ENCODE data around the gene BMAL1.
A peak's percentile ranks its signal among the peaks of the same experiment; 100 is the strongest.
"Not testable (repeated sequence)": the region's sequence is repeated elsewhere in the genome, so short reads cannot be mapped to it uniquely, and the experiment has no call there.

The BMAL1 gene

DNA sequence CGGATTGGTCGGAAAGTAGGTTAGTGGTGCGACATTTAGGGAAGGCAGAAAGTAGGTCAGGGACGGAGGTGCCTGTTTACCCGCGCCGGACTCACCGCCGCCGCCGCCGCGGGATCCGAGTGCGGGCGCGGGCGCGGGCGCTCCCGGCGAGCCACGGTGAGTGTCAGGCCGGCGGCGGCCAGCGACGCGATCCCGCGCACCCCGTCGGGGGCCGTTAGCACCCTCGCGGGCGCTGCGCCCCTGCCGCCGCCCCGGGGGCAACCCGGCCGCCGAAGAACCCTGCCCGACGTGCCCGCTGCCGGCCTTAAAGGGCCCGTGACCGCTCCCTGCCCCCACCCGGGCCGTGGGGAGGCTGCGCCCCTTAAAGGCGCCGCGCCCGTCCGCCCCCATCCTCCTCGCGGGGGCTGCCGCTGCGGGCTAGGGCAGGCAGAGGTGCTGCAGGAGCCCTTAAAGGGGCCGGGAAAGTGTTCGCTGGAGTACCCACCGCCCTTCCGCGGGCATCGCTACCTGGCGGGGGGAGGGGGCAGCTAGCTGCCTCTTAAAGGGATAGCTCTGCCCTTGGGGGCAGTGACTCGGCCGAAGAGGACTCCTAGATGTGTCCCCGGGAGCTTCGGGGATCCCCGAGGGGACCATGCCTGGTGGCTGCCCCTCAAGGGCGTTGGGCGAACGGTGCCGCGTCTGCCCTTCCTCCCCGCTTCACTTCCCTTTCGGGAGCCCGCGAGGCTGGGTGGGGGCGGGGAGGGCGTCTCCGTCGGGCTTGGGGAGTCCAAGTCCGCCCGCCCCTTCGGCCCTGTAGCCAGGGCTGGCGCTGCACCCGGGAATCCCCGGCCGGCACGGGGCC, at the start of gene BMAL1:
TSS of gene BMAL1 (plus strand) at position 23 of the 841 bp plus-strand sequence. CDS start 76,519 bp downstream, outside the sequence.
- peak; percentile 46 for DNase-seq

GRCh38 chr11:13228572-13228971, 49.0 kb upstream of the BMAL1 start:
- no peak for DNase-seq

DNA sequence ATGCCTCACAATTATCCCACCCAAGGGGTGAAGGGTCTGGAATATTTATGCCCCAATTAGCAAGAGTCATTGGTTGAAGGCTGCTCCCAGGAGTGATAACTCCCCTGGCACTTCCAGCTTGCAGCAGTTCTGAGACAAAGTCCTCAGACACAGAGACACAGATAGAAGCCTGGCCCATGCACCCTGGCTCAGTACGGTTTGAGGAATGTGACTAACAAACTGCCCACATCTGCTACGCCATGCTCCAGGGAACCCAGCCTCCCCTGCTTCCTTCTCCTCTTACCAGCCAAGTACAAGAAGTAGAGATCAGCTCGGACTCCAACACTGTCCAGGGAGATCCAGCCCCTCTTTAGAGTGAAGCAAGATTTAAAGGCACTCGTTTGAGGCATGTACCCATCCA, 48.5 kb upstream of the BMAL1 start:
- DNase-seq = no peak

GRCh38 chr11:13229711-13230318, 47.8 kb upstream of the BMAL1 start:
- peak; percentile 68 for DNase-seq

GRCh38 chr11:13233173-13233745, 44.3 kb upstream of the BMAL1 start:
- no peak for DNase-seq

DNA sequence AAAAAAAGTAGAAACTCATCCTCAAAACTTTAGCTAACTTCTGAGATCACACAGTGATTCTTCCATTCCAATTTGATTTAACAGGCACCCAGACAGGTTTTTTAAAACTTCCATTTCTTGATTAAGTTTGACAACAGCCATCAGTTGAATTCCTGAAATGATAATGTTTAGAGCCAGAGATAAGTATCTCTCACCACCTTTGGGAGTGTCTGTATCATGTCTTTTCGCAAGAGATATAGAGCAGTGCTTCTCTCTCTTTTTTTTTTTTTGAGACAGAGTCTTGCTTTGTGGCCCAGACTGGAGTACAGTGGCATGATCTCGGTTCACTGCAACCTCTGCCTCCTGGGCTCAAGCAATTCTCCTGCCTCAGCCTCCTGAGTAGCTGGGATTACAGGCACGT, 41.7 kb upstream of the BMAL1 start:
- DNase-seq = no peak

GRCh38 chr11:13236626-13237025, 41.0 kb upstream of the BMAL1 start:
- DNase-seq = no peak

DNA sequence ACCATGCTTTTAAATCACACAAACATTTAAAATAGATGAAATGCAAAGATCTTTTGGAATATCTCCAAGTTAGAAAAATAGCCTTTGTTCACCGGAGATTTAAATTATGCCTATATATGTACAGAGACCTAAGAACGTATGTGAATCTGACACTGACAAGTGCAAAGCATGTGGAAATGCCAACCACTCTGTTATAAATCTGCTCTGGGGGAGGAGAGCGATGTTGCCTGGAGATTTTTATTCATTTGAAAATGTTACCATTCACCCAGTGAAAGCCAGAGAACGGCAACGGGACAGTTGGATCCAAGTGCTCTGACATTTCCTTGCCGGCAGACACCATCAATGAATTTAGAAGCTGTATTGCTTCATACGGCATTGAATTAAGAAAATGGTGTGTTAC, 39.8 kb upstream of the BMAL1 start:
- DNase-seq = no peak

DNA sequence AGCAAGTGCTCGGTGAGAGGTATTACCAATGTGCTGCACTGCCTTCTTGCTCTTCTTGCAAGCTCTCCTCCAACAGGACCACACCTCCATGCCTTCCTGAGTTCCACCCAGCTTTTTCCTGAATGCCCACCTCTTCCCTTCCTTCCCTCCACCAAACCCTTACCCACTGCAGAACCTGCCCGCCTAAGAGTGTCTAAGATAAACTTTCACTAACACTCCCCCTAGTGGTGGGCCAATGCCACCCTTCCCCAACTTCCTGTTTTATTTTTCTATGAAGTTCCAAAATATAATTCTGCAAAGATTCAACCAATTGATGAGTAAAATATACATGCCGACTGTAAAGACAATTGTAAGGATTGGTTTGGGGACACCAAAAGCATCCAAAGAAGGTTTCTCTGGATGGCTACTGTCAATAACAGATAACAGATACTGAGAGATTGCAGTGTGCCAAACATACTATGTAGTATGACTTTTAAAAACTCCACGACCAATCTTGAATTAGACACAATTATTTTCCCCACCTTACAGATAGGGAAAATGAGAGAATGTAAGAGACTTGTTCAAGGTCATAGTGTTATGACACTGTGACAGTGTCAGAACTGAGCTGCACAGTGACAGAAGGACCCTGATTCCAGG, 38.6 kb upstream of the BMAL1 start:
- DNase-seq = no peak

- DNase-seq = no peak
These were observed 35.0 kb upstream of the BMAL1 start for GRCh38 chr11:13242564-13242963.

DNA sequence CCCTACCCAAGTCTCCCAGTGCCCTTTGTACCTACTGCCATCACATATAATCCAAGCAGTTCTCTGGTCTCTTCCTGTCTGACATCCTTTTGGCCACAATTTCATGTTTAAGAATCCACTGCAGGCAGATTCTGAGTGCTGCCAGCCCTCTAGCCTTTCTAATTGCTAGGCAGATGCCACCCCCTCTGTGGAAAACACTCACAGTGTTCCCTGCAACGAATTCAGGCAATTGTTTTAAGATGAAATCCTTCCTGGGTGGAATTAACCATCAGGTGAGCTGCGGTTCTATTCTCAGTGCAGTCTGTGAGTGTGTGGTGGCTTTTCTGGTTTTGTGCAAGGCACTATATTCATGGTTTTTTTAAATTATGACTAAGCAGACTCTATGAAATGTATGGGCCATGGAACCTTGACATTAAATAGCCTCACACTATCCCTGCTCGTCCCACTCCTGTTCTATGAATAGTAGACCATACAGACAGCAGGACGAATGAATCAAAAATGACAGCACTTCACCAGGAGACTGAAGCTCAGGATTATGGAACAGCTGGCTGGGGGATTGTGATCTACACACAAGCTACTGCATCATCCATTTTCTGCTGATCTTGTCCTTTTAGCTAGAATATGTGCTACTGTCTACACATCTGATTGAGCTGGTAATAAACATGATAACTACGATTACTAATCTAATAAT, 29.8 kb upstream of the BMAL1 start:
- DNase-seq = no peak

DNA sequence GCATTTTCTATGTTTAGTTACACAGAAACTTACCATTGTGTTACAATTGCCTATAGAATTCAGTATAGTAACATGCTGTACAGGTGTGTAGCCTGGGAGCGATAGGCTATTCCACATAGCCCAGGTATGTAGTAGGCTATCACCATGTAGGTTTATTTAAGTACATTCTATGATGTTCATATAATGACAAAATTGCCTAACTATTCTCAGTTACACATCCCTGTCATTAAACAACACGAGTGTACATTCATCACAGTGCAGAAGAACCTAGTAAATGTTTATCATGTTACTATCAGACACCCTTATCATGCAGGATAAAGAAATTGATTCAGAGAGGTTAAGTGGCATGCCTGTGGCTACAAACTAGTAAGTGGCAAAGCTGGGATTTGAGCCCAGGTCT, 28.4 kb upstream of the BMAL1 start:
- DNase-seq = no peak

- no peak for DNase-seq
These were observed 27.6 kb upstream of the BMAL1 start for GRCh38 chr11:13249992-13250391.

- DNase-seq = no peak
These were observed 25.6 kb upstream of the BMAL1 start for GRCh38 chr11:13251966-13252365.

DNA sequence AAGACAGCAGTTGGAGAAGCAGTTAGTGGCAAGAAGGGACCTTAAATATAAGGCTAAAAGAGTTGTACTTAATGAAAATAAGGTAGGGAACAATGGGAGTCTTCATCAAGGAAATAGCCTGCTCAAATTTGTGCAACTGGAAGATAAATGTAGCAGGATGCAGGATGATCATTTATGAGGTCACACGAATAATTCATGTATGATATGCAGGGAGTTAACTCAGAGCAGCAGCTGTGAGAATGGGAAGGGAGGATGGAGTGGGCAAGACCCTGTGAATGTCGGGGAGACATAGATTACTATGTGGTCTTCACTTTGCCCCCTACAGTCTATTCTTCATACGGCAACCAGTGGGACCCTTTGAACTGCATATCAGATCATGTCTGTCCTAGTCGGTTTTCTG, 25.2 kb upstream of the BMAL1 start:
- no peak for DNase-seq

DNA sequence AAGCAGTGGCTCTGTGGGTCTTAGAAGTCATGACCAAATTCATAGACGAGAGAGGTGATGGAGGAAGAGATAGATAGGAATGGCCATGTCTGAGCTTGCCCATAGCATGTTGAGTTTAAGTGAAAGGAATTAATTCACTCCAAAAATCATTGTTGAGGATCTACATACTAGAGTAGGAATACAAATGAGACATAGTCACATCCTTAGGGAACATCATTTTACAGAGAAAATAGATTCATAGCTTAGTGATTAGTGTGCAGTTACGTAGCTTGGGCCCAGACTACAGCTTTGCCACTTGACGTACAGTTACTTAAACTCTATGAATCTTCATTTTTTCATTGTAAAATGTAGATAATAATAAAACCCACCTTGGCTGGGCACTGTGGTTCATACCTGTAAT, 21.4 kb upstream of the BMAL1 start:
- DNase-seq = no peak

DNA sequence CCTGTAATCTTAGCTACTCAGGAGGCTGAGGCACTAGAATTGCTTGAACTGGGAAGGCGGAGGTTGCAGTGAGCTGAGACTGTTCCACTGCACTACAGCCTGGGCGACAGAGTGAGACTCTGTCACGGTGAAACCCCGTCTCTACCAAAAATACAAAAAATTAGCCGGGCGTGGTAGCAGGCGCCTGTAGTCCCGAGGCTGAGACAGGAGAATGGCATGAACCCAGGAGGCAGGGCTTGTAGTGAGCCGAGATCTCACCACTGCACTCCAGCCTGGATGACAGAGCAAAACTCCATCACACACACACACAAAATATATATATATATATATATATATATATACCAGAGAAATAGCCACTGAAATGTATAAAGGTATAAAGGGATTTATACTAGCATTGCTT, 19.5 kb upstream of the BMAL1 start:
- DNase-seq = not testable (repeated sequence)

- DNase-seq = no peak
These were observed 18.7 kb upstream of the BMAL1 start for GRCh38 chr11:13258855-13259254.

GRCh38 chr11:13259374-13259773, 18.2 kb upstream of the BMAL1 start:
- no peak for DNase-seq

DNA sequence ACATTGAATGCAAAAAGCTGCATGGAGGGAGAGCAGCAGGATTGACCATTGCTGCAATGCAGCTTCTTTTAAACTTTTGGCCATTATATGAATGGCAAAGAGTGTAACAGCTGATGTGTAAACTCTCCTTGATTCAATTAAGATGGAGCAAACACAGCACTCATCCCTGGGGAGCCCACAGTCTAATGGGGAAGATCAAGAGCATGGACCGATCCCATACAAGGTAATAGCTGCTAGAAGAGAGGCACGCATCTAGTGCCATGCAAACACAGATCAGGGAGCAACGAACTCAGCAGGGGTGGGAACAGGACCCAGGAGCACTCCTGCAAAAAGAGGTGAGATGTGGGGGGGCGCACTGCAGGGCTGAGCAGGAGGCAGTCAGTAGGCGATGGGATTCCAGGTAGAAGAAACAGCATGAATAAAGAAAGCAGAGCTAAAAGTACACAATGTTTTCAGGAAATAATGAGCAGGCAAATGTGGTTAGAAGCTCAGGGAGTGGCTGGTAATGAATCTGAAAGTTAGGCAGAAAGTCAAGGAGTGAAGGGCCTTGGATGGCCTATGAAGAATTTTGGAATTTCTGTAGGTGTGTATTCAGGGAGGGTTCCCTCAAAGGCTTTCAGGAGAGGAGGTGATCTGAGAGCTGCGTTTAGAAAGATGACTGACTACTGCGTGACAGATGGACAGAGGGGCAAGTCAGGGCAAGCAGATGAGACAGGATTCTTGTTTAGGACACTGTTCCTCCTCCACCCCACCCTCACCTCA, 17.2 kb upstream of the BMAL1 start:
- DNase-seq = no peak

DNA sequence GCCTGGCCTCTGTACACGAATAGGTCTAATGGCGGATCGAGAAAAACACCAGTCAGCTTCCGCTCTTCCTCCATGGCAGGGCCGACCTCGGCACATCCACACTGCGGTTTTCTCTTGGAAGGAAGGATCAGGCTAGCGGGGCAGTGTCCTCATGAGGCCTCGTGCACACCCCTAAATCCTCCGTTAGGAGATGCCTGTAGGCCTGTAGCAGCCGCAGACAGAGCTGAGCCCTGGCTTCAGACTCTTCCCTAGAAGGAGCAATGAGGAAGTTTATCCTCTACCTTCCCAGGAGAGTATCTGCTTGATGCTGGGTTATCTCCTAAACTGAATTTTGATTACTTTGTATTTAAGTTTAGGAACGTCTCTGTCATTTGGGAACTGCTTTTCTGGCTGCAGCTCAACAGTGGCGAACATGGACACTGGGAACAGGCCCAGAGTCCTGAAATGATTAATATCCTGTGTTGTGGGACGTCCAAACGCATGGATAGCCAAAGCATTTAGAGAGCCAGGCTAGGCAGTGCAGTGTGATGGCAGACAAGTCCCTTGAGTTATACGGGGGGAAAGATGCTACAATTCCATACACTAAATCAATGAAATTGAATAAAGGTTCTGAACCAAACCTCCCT, 16.5 kb upstream of the BMAL1 start:
- no peak for DNase-seq

DNA sequence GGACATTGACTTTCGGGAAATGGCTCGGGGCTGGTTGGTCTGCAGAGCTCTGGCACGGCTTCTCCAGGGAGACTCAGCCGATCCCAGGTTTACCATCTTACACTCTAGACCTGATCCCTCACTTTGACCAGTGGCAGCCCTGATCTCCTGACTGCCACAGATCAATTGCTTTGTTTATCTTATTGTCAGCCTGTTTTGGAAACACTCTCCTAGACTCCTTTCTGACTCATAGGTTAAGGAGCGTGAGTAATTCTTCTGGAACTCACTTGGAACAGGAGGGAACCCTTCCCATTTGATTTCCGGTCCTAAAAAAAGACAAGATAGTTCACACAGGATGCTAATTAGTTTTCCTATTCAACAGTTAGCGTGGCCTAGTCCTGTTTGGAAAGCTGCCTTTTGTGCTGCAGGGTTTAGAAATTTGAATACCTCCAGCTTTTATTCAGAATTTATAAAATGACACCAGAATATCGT, 16.0 kb upstream of the BMAL1 start:
- no peak for DNase-seq
